ENCODE data around the gene DHX9. TPM values are rescaled to one million over a fixed set of nuclear protein-coding genes. Genes with fewer than 3 reads are reported as not detected.
A peak's percentile ranks its signal among the peaks of the same experiment; 100 is the strongest.

Gene DHX9
- 100 to 1,000 TPM; 212 to 215 TPM for total RNA-seq

DNA sequence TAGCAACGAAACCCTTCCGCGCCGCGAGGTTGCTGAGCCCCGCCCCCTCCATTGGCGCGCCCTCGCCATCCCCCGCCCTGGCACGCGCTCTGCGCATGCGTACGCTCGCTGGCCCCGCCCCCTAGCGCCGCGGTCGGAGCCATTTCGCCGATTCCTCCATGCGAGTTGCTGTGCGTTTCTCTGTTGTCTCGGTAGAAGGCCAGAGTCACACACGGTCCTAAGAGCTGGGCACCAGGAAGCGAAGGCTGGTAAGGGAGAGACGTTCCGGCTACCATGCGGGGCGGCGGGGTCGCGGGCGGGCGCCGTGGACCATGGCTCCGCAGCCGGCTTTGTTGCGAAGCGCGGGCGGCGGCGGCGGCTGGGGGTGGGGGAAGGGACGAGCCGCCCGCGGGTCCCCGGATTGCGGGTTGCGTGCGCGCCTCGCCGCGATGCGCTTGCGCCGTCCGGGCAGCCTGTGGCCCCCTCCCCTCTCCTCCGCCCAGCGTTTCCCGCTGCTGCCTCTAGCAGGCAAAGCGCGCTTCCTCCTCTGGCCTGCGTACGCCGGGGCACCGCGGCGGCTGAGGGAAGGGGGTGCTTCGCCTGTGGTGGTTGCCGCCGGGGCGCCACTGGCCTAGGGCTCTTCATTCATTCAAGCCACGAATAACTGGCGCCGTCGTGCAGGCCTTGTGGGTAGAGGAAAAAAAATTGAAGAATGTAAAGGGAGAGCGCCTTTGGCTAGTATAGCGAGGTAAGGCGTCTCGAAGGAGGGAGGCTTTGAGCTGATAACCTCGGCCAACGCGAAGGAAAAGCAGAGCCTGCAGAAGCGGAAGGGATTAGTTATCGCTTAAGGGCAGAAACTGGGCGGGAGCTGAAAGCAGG is at the start of gene DHX9:
TSS of gene DHX9 (plus strand) at position 139 of the 858 bp plus-strand sequence. CDS start 3,220 bp downstream, outside the sequence.
- intact Hi-C loops (cut with micrococcal nuclease): loop anchor here (1.0 to 5.0 kb wide), 6 partner anchors 38 to 810 kb away; partner anchors contain the start of genes NPL and RGS16
- Mint-ChIP-seq H3K27ac (peak within 1 kb of the TSS; percentile 97), H3K27me3 (no peaks in the 10 kb centered on the region), H3K4me1 (ENCODE audit: low read depth) (peaks cover 38% of the 10 kb centered on the region), H3K9me3 (no peaks in the 10 kb centered on the region), H3K4me3 (peak within 1 kb of the TSS; percentile 98), H3K36me3 (peaks cover 38% of the 10 kb centered on the region)
- DNase-seq: peak; percentile 96
- CTCF ChIA-PET: interaction anchor here (0.7 to 2.1 kb wide), 3 partner anchors 10 to 754 kb away, joined by 3 to 5 read pairs (median 4); partner anchors contain the start of gene NPL
- POLR2A ChIA-PET: interaction anchor here (1.0 to 3.1 kb wide), 7 partner anchors 17 to 1915 kb away, joined by 3 to 11 read pairs (median 3); partner anchors contain the start of genes EDEM3, RGS16 and TSEN15

- Mint-ChIP-seq H3K27ac (no peak overlapping the region), H3K36me3 (peaks cover 5% of the 10 kb centered on the region), H3K4me1 (ENCODE audit: low read depth) (peaks cover 13% of the 10 kb centered on the region), H3K9me3 (no peaks in the 10 kb centered on the region), H3K27me3 (no peaks in the 10 kb centered on the region), H3K4me3 (no peak overlapping the region)
- ChIA-PET CTCF (interaction anchor here (1.8 to 15.9 kb wide), 2 partner anchors 9 to 193 kb away, joined by 5 to 1086 read pairs; partner anchors contain the start of genes RGS16 and RNASEL), POLR2A (interaction anchor here (0.7 kb wide), 1 partner anchor 47 kb away, joined by 3 read pairs; no protein-coding TSS in a partner anchor)
- intact Hi-C loops (cut with micrococcal nuclease): no loop called here
- DNase-seq: no peak
Observed at GRCh38 chr1:182791281-182792179, 47.6 kb upstream of the DHX9 start.

DNA sequence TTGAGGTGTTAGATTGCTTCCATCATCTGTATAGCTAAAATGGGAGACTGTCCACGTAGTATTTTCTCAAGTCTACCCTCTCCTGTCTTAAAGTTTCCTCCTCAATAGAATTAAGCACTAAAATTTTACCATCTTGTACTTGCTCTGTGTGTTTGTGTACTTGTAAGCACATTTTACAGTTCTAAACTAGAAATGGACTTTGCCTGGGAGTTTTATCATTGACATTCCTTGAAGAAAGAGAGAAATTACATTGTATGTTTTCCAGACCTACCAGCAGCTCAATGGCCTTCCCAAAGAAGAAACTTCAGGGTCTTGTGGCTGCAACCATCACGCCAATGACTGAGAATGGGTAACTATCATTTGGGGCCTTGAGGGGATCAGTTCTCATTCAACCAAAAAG is 45.1 kb upstream of the DHX9 start:
- no peak for DNase-seq
- ChIA-PET CTCF (interaction anchor here (1.7 to 15.9 kb wide), 2 partner anchors 12 to 196 kb away, joined by 8 to 1086 read pairs; partner anchors contain the start of genes RGS16 and RNASEL), POLR2A (no interaction called here)
- Mint-ChIP-seq H3K4me3 (no peak overlapping the region), H3K9me3 (no peaks in the 10 kb centered on the region), H3K27me3 (no peaks in the 10 kb centered on the region), H3K27ac (no peak overlapping the region), H3K4me1 (ENCODE audit: low read depth) (peaks cover 6% of the 10 kb centered on the region), H3K36me3 (peaks cover 5% of the 10 kb centered on the region)
- intact Hi-C loops (cut with micrococcal nuclease): no loop called here

GRCh38 chr1:182794676-182795201 is 44.4 kb upstream of the DHX9 start:
- no peak for DNase-seq
- H3K36me3 Mint-ChIP-seq: peaks cover 5% of the 10 kb centered on the region
- no peaks in the 10 kb centered on the region for H3K27me3 Mint-ChIP-seq
- H3K4me3 Mint-ChIP-seq: no peak overlapping the region
- no peaks in the 10 kb centered on the region for H3K9me3 Mint-ChIP-seq
- H3K27ac Mint-ChIP-seq: no peak overlapping the region
- CTCF ChIA-PET: interaction anchor here (1.7 to 15.9 kb wide), 2 partner anchors 13 to 196 kb away, joined by 8 to 1086 read pairs; partner anchors contain the start of genes RGS16 and RNASEL
- intact Hi-C loops (cut with micrococcal nuclease): no loop called here
- POLR2A ChIA-PET: no interaction called here
- H3K4me1 Mint-ChIP-seq (ENCODE audit: low read depth): peaks cover 5% of the 10 kb centered on the region

GRCh38 chr1:182795563-182796228 is 43.5 kb upstream of the DHX9 start:
- intact Hi-C loops (cut with micrococcal nuclease): no loop called here
- DNase-seq: no peak
- H3K4me3 Mint-ChIP-seq: no peak overlapping the region
- H3K27me3 Mint-ChIP-seq: no peaks in the 10 kb centered on the region
- ChIA-PET CTCF (no interaction called here), POLR2A (no interaction called here)
- H3K4me1 Mint-ChIP-seq (ENCODE audit: low read depth): no peaks in the 10 kb centered on the region
- H3K36me3 Mint-ChIP-seq: peaks cover 5% of the 10 kb centered on the region
- no peaks in the 10 kb centered on the region for H3K9me3 Mint-ChIP-seq
- H3K27ac Mint-ChIP-seq: no peak overlapping the region

GRCh38 chr1:182802006-182802803 is 36.9 kb upstream of the DHX9 start:
- POLR2A ChIA-PET: interaction anchor here (0.7 kb wide), 1 partner anchor 367 kb away, joined by 3 read pairs; no protein-coding TSS in a partner anchor
- intact Hi-C loops (cut with micrococcal nuclease): no loop called here
- no peaks in the 10 kb centered on the region for H3K4me1 Mint-ChIP-seq (ENCODE audit: low read depth)
- H3K36me3 Mint-ChIP-seq: peaks cover 12% of the 10 kb centered on the region
- no peak overlapping the region for H3K27ac Mint-ChIP-seq
- DNase-seq: no peak
- no peaks in the 10 kb centered on the region for H3K9me3 Mint-ChIP-seq
- no peaks in the 10 kb centered on the region for H3K27me3 Mint-ChIP-seq
- no peak overlapping the region for H3K4me3 Mint-ChIP-seq
- CTCF ChIA-PET: interaction anchor here (1.2 kb wide), 1 partner anchor 208 kb away, joined by 3 read pairs; no protein-coding TSS in a partner anchor

DNA sequence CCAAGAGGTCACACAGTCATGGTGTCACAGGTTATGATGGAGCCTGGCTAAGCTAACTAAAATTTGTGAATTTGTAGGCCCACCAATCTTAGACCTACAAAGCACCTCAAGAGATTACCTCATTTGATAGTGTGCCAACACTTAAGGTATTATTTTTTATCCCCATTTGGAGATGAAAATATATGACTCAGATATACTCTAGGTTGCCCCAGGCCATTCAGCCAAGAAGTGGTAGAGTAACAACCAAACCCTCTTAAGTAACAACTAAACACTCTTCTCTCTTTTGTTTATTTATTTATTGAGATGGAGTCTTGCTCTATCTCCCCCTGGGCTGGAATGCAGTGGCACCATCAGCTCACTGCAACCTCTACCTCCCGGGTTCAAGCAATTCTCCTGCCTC is 35.3 kb upstream of the DHX9 start:
- no peaks in the 10 kb centered on the region for H3K4me1 Mint-ChIP-seq (ENCODE audit: low read depth)
- intact Hi-C loops (cut with micrococcal nuclease): no loop called here
- no peak overlapping the region for H3K27ac Mint-ChIP-seq
- ChIA-PET POLR2A (no interaction called here), CTCF (no interaction called here)
- H3K4me3 Mint-ChIP-seq: no peak overlapping the region
- DNase-seq: no peak
- H3K9me3 Mint-ChIP-seq: no peaks in the 10 kb centered on the region
- H3K27me3 Mint-ChIP-seq: no peaks in the 10 kb centered on the region
- peaks cover 13% of the 10 kb centered on the region for H3K36me3 Mint-ChIP-seq

- no peak overlapping the region for H3K4me3 Mint-ChIP-seq
- no peak overlapping the region for H3K27ac Mint-ChIP-seq
- H3K36me3 Mint-ChIP-seq: peaks cover 13% of the 10 kb centered on the region
- no peaks in the 10 kb centered on the region for H3K9me3 Mint-ChIP-seq
- no peaks in the 10 kb centered on the region for H3K27me3 Mint-ChIP-seq
- no peak for DNase-seq
- H3K4me1 Mint-ChIP-seq (ENCODE audit: low read depth): no peaks in the 10 kb centered on the region
- intact Hi-C loops (cut with micrococcal nuclease): no loop called here
- POLR2A ChIA-PET: no interaction called here
- CTCF ChIA-PET: no interaction called here
Observed at GRCh38 chr1:182806015-182806678, 33.0 kb upstream of the DHX9 start.

GRCh38 chr1:182807907-182808306 is 31.2 kb upstream of the DHX9 start:
- intact Hi-C loops (cut with micrococcal nuclease): no loop called here
- CTCF ChIA-PET: no interaction called here
- H3K4me1 Mint-ChIP-seq (ENCODE audit: low read depth): no peaks in the 10 kb centered on the region
- no peak overlapping the region for H3K27ac Mint-ChIP-seq
- POLR2A ChIA-PET: no interaction called here
- no peaks in the 10 kb centered on the region for H3K9me3 Mint-ChIP-seq
- no peak for DNase-seq
- H3K27me3 Mint-ChIP-seq: no peaks in the 10 kb centered on the region
- no peak overlapping the region for H3K4me3 Mint-ChIP-seq
- peaks cover 13% of the 10 kb centered on the region for H3K36me3 Mint-ChIP-seq

DNA sequence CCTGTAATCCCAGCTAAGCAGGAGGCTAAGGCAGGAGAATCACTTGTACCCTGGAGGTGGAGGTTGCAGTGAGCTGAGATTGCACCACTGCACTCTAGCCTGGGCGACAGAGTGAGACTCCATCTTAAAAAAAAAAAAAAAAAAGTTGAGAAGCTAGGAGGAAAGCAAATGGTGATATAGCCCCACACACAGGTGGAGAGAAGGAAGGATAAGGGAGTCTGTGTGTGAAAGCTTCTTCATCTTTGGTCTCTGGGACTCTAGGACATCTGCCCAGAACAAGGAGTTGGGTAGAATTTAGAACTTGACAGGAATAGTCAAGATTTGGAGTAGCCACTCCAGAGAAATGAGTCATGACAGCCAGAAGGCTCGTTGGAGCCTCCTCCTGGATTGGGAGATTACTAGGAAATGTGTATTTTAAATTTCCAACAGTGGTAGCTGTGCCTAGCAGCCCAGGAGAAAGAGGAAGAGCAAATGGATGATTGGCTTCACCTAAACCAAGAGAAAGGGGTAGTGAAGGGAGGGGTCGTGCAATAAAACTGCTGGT is 29.7 kb upstream of the DHX9 start:
- H3K4me3 Mint-ChIP-seq: no peak overlapping the region
- intact Hi-C loops (cut with micrococcal nuclease): no loop called here
- ChIA-PET CTCF (interaction anchor here (0.6 kb wide), 1 partner anchor 107 kb away, joined by 3 read pairs; no protein-coding TSS in a partner anchor), POLR2A (no interaction called here)
- H3K36me3 Mint-ChIP-seq: peaks cover 8% of the 10 kb centered on the region
- H3K27ac Mint-ChIP-seq: no peak overlapping the region
- H3K9me3 Mint-ChIP-seq: no peaks in the 10 kb centered on the region
- H3K4me1 Mint-ChIP-seq (ENCODE audit: low read depth): no peaks in the 10 kb centered on the region
- H3K27me3 Mint-ChIP-seq: no peaks in the 10 kb centered on the region
- DNase-seq: no peak

Data from activated CD4-positive, alpha-beta memory T cell treated with anti-CD3 and anti-CD28 coated beads for 36 hours (primary cell).